Measurements from ENCODE around the gene SENP6. TPM values are rescaled to one million over a fixed set of nuclear protein-coding genes. Genes with fewer than 3 reads are reported as not detected.

The SENP6 gene
- total RNA-seq, 1 experiment from 2014 or later: 116 TPM

DNA sequence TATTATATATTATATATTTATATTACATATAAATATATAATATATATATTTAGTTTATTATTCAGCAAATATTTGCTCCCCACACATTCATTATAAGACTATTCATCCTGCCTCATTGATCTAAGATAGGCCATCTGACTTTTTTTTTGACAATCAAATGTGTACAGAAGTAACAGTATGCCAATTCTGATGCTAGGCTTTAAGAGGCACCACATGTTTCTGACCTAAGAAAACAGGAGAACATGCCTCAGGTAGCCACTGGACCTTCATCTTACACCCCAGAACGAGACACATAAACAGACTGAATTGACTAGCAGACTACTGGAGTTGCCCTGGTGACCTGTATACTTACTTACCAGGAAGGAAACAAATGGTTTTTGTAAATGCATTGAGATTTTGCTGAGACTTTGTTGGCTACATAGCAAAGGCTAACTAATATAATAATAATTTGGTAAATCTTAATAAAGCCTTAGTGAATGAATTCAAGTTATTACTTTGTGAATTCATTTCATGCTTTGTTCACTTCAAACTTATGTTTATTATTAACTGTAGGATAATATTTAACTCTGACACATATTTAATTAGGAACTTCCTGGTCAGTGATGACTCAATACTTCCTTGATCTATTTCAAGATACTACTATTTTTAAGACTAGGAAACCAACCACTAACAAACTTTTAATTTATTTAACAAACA lies 134.0 kb downstream of the SENP6 start:
- Histone ChIP-seq H3K9me3 (ENCODE audit: control insufficient read depth, low read depth, low read length) (no peaks in the 10 kb centered on the region), H2BK5ac (ENCODE audit: insufficient read length, low read length) (no peak overlapping the region), H2AK5ac (ENCODE audit: insufficient read length, low read length) (no peak overlapping the region), H3K14ac (ENCODE audit: insufficient read depth, low read length) (no peak overlapping the region), H3K56ac (ENCODE audit: insufficient read length, low read depth, low read length) (no peak overlapping the region), H3K4me2 (ENCODE audit: insufficient read depth, insufficient read length, low read length) (no peak overlapping the region), H3K27ac (ENCODE audit: insufficient read length, low read depth, low read length) (no peak overlapping the region), H2BK15ac (ENCODE audit: low read depth, low read length) (no peak overlapping the region), H4K5ac (ENCODE audit: insufficient read length, low read depth, low read length) (no peak overlapping the region), H3K9ac (ENCODE audit: extremely low read depth, insufficient read length, low read length) (no peak overlapping the region), H3K23ac (ENCODE audit: insufficient read length, low read depth, low read length) (no peak overlapping the region), H4K91ac (ENCODE audit: insufficient read length, low read depth, low read length) (no peak overlapping the region), H3K79me1 (ENCODE audit: insufficient read depth, low read depth, low read length, poor library complexity, severe bottlenecking) (no peaks in the 10 kb centered on the region), H3T11ph (ENCODE audit: low read length) (no peak overlapping the region), H4K20me1 (ENCODE audit: control insufficient read depth, insufficient read depth, insufficient read length) (no peaks in the 10 kb centered on the region), H4K8ac (replicated peaks; ENCODE audit: insufficient read length, low read depth, low read length) (no peak overlapping the region), H3K79me2 (ENCODE audit: insufficient read depth, low read length) (no peaks in the 10 kb centered on the region), H3K27me3 (ENCODE audit: insufficient read depth, low read length) (no peaks in the 10 kb centered on the region), H3K4me1 (ENCODE audit: insufficient read depth, low read length) (no peaks in the 10 kb centered on the region), H2BK120ac (ENCODE audit: low read depth, low read length, poor library complexity, severe bottlenecking) (no peak overlapping the region), H3K23me2 (ENCODE audit: insufficient read length, low read depth, low read length, poor library complexity, severe bottlenecking) (no peaks in the 10 kb centered on the region), H2BK20ac (ENCODE audit: low read depth, low read length, poor library complexity, severe bottlenecking) (no peak overlapping the region), H2AFZ (ENCODE audit: low read length) (no peak overlapping the region), H3K4ac (ENCODE audit: low read depth, low read length) (no peak overlapping the region), H3K18ac (ENCODE audit: insufficient read length, low read depth, low read length) (no peak overlapping the region), H2BK12ac (ENCODE audit: insufficient read length, low read depth, low read length) (no peak overlapping the region)
- H3K36me3 Mint-ChIP-seq (ENCODE audit: insufficient read depth in 1 of 3, low read depth in 3 of 3): no peaks in the 10 kb centered on the region
- no peak overlapping the region for H3K27ac Mint-ChIP-seq
- no peak for TF ChIP-seq CTCF (conservative IDR thresholded peaks at IDR 0.05)
- no peak overlapping the region for H3K4me3 Mint-ChIP-seq
- H3K27me3 Mint-ChIP-seq (ENCODE audit: low read depth): no peaks in the 10 kb centered on the region; the same call in 1 of the 2 replicates
- H3K4me1 Mint-ChIP-seq: no peaks in the 10 kb centered on the region
- H3K9me3 Mint-ChIP-seq: no peaks in the 10 kb centered on the region
- WGBS (ENCODE audit: extremely low coverage, insufficient read length, low lambda C conversion rate): no CpG with 5 or more reads among the region's 1 CpG
- DNase-seq: no peak

Data from H9 (cell line).